ENCODE measurements around the gene CPNE8. TPM values are rescaled to one million over a fixed set of nuclear protein-coding genes. Genes with fewer than 3 reads are reported as not detected.

The CPNE8 gene
- polyA plus RNA-seq, 1 donor (not counting 4 experiments of a cell fraction or from before 2014, with no cell fraction given) = 25.7 TPM

DNA sequence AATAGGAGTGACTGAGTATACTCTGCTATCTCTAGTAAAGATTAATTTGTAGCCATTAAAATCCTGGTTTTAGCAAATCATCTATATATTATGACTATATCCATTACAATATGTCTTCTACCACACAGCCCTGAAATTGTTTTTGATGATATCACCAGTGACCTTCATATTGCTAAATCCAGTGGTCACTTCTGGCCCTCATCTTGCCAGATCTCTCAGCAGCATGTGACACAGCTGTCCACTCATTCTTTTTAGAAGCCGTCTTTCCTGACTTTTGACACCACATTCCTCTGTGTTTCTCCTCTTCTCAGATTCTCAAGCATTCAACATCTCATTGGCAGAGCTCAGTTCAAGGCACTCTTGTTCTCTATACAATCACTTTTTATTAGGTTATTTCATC is 54.9 kb downstream of the CPNE8 start:
- dilution Hi-C loops (cut with MboI; ENCODE audit: extremely low pct_ligation_motif_present, low sequenced_read_pairs) = no loop called here
- H3K9me1 ChIP-seq (ENCODE audit: control insufficient read depth, extremely low read depth, insufficient read depth, low read length) = no peaks in the 10 kb centered on the region
- no peak overlapping the region for H3K4me3 ChIP-seq (ENCODE audit: control insufficient read depth in 2 of 3, extremely low read depth in 1 of 3, insufficient read depth in 2 of 3, low read depth in 1 of 3, low read length in 3 of 3)
- no peak overlapping the region for H2AFZ ChIP-seq (ENCODE audit: control insufficient read depth, low read length)
- H3K36me3 ChIP-seq (ENCODE audit: control insufficient read depth in 2 of 2, extremely low read depth in 1 of 2, insufficient read depth in 2 of 2, low read length in 2 of 2) = peaks cover 0 to 5% of the 10 kb centered on the region in 2 experiments
- H3K9me3 ChIP-seq (ENCODE audit: control insufficient read depth, low read depth, low read length) = no peaks in the 10 kb centered on the region
- no peak overlapping the region for H3K9ac ChIP-seq (ENCODE audit: control insufficient read depth, extremely low read depth, insufficient read depth, low read length)
- no peaks in the 10 kb centered on the region for H3K4me1 ChIP-seq (ENCODE audit: control insufficient read depth, extremely low read depth, insufficient read depth, low read length)
- no peaks in the 10 kb centered on the region for H4K20me1 ChIP-seq (ENCODE audit: control insufficient read depth, extremely low read depth, insufficient read depth, low read length)
- no peaks in the 10 kb centered on the region for H3K27me3 ChIP-seq (ENCODE audit: control insufficient read depth, extremely low read depth, insufficient read depth, low read length)
- no peak for FAIRE-seq
- no peak overlapping the region for H3K4me2 ChIP-seq (ENCODE audit: control insufficient read depth, extremely low read depth, insufficient read depth, low read depth, low read length)
- H3K79me2 ChIP-seq (ENCODE audit: control insufficient read depth, insufficient read depth, low read length) = peaks cover 2% of the 10 kb centered on the region
- TF ChIP-seq EZH2 (IDR thresholded peaks at IDR 0.05; ENCODE audit: low read length) = no peak
- TF ChIP-seq, protein P1, sequence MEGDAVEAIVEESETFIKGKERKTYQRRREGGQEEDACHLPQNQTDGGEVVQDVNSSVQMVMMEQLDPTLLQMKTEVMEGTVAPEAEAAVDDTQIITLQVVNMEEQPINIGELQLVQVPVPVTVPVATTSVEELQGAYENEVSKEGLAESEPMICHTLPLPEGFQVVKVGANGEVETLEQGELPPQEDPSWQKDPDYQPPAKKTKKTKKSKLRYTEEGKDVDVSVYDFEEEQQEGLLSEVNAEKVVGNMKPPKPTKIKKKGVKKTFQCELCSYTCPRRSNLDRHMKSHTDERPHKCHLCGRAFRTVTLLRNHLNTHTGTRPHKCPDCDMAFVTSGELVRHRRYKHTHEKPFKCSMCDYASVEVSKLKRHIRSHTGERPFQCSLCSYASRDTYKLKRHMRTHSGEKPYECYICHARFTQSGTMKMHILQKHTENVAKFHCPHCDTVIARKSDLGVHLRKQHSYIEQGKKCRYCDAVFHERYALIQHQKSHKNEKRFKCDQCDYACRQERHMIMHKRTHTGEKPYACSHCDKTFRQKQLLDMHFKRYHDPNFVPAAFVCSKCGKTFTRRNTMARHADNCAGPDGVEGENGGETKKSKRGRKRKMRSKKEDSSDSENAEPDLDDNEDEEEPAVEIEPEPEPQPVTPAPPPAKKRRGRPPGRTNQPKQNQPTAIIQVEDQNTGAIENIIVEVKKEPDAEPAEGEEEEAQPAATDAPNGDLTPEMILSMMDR (optimal IDR thresholded peaks at IDR 0.05 in 1 of 3, IDR thresholded peaks at IDR 0.05 in 1 of 3, conservative IDR thresholded peaks at IDR 0.05 in 1 of 3; ENCODE audit: extremely low read depth in 1 of 3, insufficient read depth in 2 of 3, low read length in 3 of 3) = no peak
- H3K27ac ChIP-seq (ENCODE audit: control insufficient read depth, insufficient read depth, low read length) = no peak overlapping the region
- no peak for DNase-seq (ENCODE audit: low read depth, low spot score)

DNA sequence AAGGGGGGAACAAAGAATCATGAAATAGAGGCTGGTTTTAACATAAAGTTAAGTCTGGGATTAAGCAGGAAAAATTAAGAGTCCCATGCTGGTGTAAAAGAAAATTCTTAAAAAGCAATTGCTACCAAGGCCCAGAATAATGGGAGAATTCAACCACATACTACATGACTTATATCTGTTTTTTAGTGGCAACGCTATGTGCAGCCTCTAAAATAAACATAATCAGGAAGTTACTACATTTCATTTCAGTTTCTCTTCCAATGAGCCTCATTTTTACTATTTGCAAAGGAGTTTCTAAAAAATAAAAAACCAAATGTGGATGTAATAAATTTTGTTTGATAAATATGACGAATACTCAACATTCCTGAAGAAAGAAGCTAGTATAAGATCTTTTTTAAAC is 58.1 kb downstream of the CPNE8 start:
- Histone ChIP-seq H3K27me3 (ENCODE audit: control insufficient read depth, extremely low read depth, insufficient read depth, low read length) (no peaks in the 10 kb centered on the region), H3K4me3 (ENCODE audit: control insufficient read depth in 2 of 3, extremely low read depth in 1 of 3, insufficient read depth in 2 of 3, low read depth in 1 of 3, low read length in 3 of 3) (no peak overlapping the region), H4K20me1 (ENCODE audit: control insufficient read depth, extremely low read depth, insufficient read depth, low read length) (no peaks in the 10 kb centered on the region), H3K9ac (ENCODE audit: control insufficient read depth, extremely low read depth, insufficient read depth, low read length) (no peak overlapping the region), H3K4me2 (ENCODE audit: control insufficient read depth, extremely low read depth, insufficient read depth, low read depth, low read length) (no peak overlapping the region), H3K9me1 (ENCODE audit: control insufficient read depth, extremely low read depth, insufficient read depth, low read length) (no peaks in the 10 kb centered on the region), H2AFZ (ENCODE audit: control insufficient read depth, low read length) (no peak overlapping the region), H3K36me3 (ENCODE audit: control insufficient read depth in 2 of 2, extremely low read depth in 1 of 2, insufficient read depth in 2 of 2, low read length in 2 of 2) (peaks cover 0 to 5% of the 10 kb centered on the region in 2 experiments), H3K27ac (ENCODE audit: control insufficient read depth, insufficient read depth, low read length) (no peak overlapping the region), H3K9me3 (ENCODE audit: control insufficient read depth, low read depth, low read length) (no peaks in the 10 kb centered on the region), H3K4me1 (ENCODE audit: control insufficient read depth, extremely low read depth, insufficient read depth, low read length) (no peaks in the 10 kb centered on the region), H3K79me2 (ENCODE audit: control insufficient read depth, insufficient read depth, low read length) (no peaks in the 10 kb centered on the region)
- dilution Hi-C loops (cut with MboI; ENCODE audit: extremely low pct_ligation_motif_present, low sequenced_read_pairs) = no loop called here
- no peak for FAIRE-seq
- DNase-seq (ENCODE audit: low read depth, low spot score) = no peak
- TF ChIP-seq, protein P1 (optimal IDR thresholded peaks at IDR 0.05 in 1 of 3, IDR thresholded peaks at IDR 0.05 in 1 of 3, conservative IDR thresholded peaks at IDR 0.05 in 1 of 3; ENCODE audit: extremely low read depth in 1 of 3, insufficient read depth in 2 of 3, low read length in 3 of 3) = no peak
- no peak for TF ChIP-seq EZH2 (IDR thresholded peaks at IDR 0.05; ENCODE audit: low read length)
